ENCODE results near the gene NACA.
"Not testable (repeated sequence)": the region's sequence is repeated elsewhere in the genome, so short reads cannot be mapped to it uniquely, and the experiment has no call there.

The NACA gene

GRCh38 chr12:56724972-56725722, at the start of gene NACA:
TSS of gene NACA (minus strand) at chr12:56725299. CDS start at chr12:56724521, 778 bp downstream.
- peak; percentile 91 to 97 for DNase-seq (ENCODE audit: low read depth in 2 of 2, low spot score in 1 of 2)

- DNase-seq (ENCODE audit: low read depth in 2 of 2, low spot score in 1 of 2) = no peak
Measured at GRCh38 chr12:56773113-56773512, 48.0 kb upstream of the NACA start.

- no peak for DNase-seq (ENCODE audit: low read depth in 2 of 2, low spot score in 1 of 2)
Measured at GRCh38 chr12:56772625-56773024, 47.5 kb upstream of the NACA start.

GRCh38 chr12:56769868-56770267, 44.8 kb upstream of the NACA start:
- no peak for DNase-seq (ENCODE audit: low read depth in 2 of 2, low spot score in 1 of 2)

- no peak for DNase-seq (ENCODE audit: low read depth in 2 of 2, low spot score in 1 of 2)
Measured at GRCh38 chr12:56768424-56768823, 43.3 kb upstream of the NACA start.

GRCh38 chr12:56766535-56766934, 41.4 kb upstream of the NACA start:
- DNase-seq (ENCODE audit: low read depth in 2 of 2, low spot score in 1 of 2) = no peak

- no peak for DNase-seq (ENCODE audit: low read depth in 2 of 2, low spot score in 1 of 2)
Measured at GRCh38 chr12:56763753-56764657, 38.9 kb upstream of the NACA start.

GRCh38 chr12:56761812-56762211, 36.7 kb upstream of the NACA start:
- no peak for DNase-seq (ENCODE audit: low read depth in 2 of 2, low spot score in 1 of 2)

GRCh38 chr12:56760460-56760859, 35.4 kb upstream of the NACA start:
- DNase-seq (ENCODE audit: low read depth in 2 of 2, low spot score in 1 of 2) = no peak

- no peak for DNase-seq (ENCODE audit: low read depth in 2 of 2, low spot score in 1 of 2)
Measured at GRCh38 chr12:56759263-56759908, 34.3 kb upstream of the NACA start.

GRCh38 chr12:56758728-56759262, 33.7 kb upstream of the NACA start:
- DNase-seq (ENCODE audit: low read depth in 2 of 2, low spot score in 1 of 2) = no peak

GRCh38 chr12:56757971-56758370, 32.9 kb upstream of the NACA start:
- DNase-seq (ENCODE audit: low read depth in 2 of 2, low spot score in 1 of 2) = not testable (repeated sequence)

GRCh38 chr12:56753566-56753965, 28.5 kb upstream of the NACA start:
- DNase-seq (ENCODE audit: low read depth in 2 of 2, low spot score in 1 of 2) = no peak

- DNase-seq (ENCODE audit: low read depth in 2 of 2, low spot score in 1 of 2) = peak; percentile 50 to 62
Measured at GRCh38 chr12:56751712-56752598, 26.9 kb upstream of the NACA start, which contains the start of gene PRIM1. TSS of gene PRIM1 (minus strand) at chr12:56752323. CDS start at chr12:56752298, 25 bp downstream.

GRCh38 chr12:56750596-56750995, 25.5 kb upstream of the NACA start:
- not testable (repeated sequence) for DNase-seq (ENCODE audit: low read depth in 2 of 2, low spot score in 1 of 2)

GRCh38 chr12:56749853-56750252, 24.8 kb upstream of the NACA start:
- DNase-seq (ENCODE audit: low read depth in 2 of 2, low spot score in 1 of 2) = no peak

- no peak for DNase-seq (ENCODE audit: low read depth in 2 of 2, low spot score in 1 of 2)
Measured at GRCh38 chr12:56749359-56749758, 24.3 kb upstream of the NACA start.

- no peak for DNase-seq (ENCODE audit: low read depth in 2 of 2, low spot score in 1 of 2)
Measured at GRCh38 chr12:56728139-56728861, 3.2 kb upstream of the NACA start.

- DNase-seq (ENCODE audit: low read depth in 2 of 2, low spot score in 1 of 2) = not testable (repeated sequence)
Measured at GRCh38 chr12:56726196-56726675, 1.1 kb upstream of the NACA start.

Measured in stimulated activated CD8-positive, alpha-beta memory T cell treated with anti-CD3 and anti-CD28 coated beads, Interleukin-4, amount 100 ng/mL, for 1 hour (primary cell).